H9 (cell line): ENCODE data around the gene TAF1. TPM values are rescaled to one million over a fixed set of nuclear protein-coding genes. Genes with fewer than 3 reads are reported as not detected.

Experiments used
- DNase-seq: peaks from one replicate; pipeline ENCODE4 v3.0.0-alpha.2; 2017
- H2AFZ ChIP-seq: one replicate; pipeline ENCODE4 v1.6.1; 2013; ENCODE audit warnings: mild to moderate bottlenecking, low read length, control low read depth, moderate library complexity
- H2AK5ac ChIP-seq: 2 replicates; pipeline ENCODE4 v1.6.1; 2013; ENCODE audit warnings: low read length, control low read depth, mixed read lengths; ENCODE audit not compliant: insufficient read length
- H2BK120ac ChIP-seq: one replicate; pipeline ENCODE4 v1.6.1; 2013; ENCODE audit warnings: low read depth, mild to moderate bottlenecking, low read length, control low read depth, inconsistent platforms; ENCODE audit not compliant: poor library complexity, severe bottlenecking
- H2BK12ac ChIP-seq: 2 replicates; pipeline ENCODE4 v1.6.1; 2013; ENCODE audit warnings: low read length, control low read depth, mixed read lengths, low read depth; ENCODE audit not compliant: insufficient read length
- H2BK15ac ChIP-seq: 2 replicates; pipeline ENCODE4 v1.6.1; 2013; ENCODE audit warnings: low read depth, low read length, control low read depth
- H2BK20ac ChIP-seq: one replicate; pipeline ENCODE4 v1.6.1; 2013; ENCODE audit warnings: low read depth, mild to moderate bottlenecking, low read length, control low read depth, inconsistent platforms; ENCODE audit not compliant: poor library complexity, severe bottlenecking
- H2BK5ac ChIP-seq: 2 replicates; pipeline ENCODE4 v1.6.1; 2013; ENCODE audit warnings: low read length, control low read depth, mixed read lengths; ENCODE audit not compliant: insufficient read length
- H3K14ac ChIP-seq: 2 replicates; pipeline ENCODE4 v1.6.1; 2013; ENCODE audit warnings: low read length, control low read depth; ENCODE audit not compliant: insufficient read depth
- H3K18ac ChIP-seq: 2 replicates; pipeline ENCODE4 v1.6.1; 2013; ENCODE audit warnings: low read depth, mild to moderate bottlenecking, mixed read lengths, low read length, control low read depth; ENCODE audit not compliant: insufficient read length
- H3K23ac ChIP-seq: 2 replicates; pipeline ENCODE4 v1.6.1; 2013; ENCODE audit warnings: low read length, control low read depth, mixed read lengths, low read depth; ENCODE audit not compliant: insufficient read length
- H3K23me2 ChIP-seq: 2 replicates; pipeline ENCODE4 v1.6.1; 2013; ENCODE audit warnings: low read depth, mild to moderate bottlenecking, mixed read lengths, low read length, control low read depth; ENCODE audit not compliant: insufficient read length, poor library complexity, severe bottlenecking
- H3K27ac ChIP-seq: 2 replicates; pipeline ENCODE4 v1.5.1; 2013; ENCODE audit warnings: low read length, control low read depth, mixed read lengths, low read depth; ENCODE audit not compliant: insufficient read length
- H3K27me3 ChIP-seq: 2 replicates; pipeline ENCODE4 v1.6.1; 2013; ENCODE audit warnings: low read length, control low read depth, inconsistent platforms; ENCODE audit not compliant: insufficient read depth
- H3K4ac ChIP-seq: 2 replicates; pipeline ENCODE4 v1.6.1; 2013; ENCODE audit warnings: low read depth, mild to moderate bottlenecking, control low read depth, inconsistent platforms, low read length, moderate library complexity
- H3K4me1 ChIP-seq: 2 replicates; pipeline ENCODE4 v1.6.1; 2013; ENCODE audit warnings: low read length, control low read depth, inconsistent platforms; ENCODE audit not compliant: insufficient read depth
- H3K4me2 ChIP-seq: 2 replicates; pipeline ENCODE4 v1.6.1; 2013; ENCODE audit warnings: low read length, control low read depth, mixed read lengths; ENCODE audit not compliant: insufficient read length, insufficient read depth
- H3K56ac ChIP-seq: 2 replicates; pipeline ENCODE4 v1.6.1; 2013; ENCODE audit warnings: low read depth, mild to moderate bottlenecking, mixed read lengths, low read length, control low read depth; ENCODE audit not compliant: insufficient read length
- H3K79me1 ChIP-seq: 2 replicates; pipeline ENCODE4 v1.6.1; 2013; ENCODE audit warnings: low read depth, mild to moderate bottlenecking, moderate library complexity, low read length, control low read depth, inconsistent platforms; ENCODE audit not compliant: insufficient read depth, poor library complexity, severe bottlenecking
- H3K79me2 ChIP-seq: 2 replicates; pipeline ENCODE4 v1.6.1; 2013; ENCODE audit warnings: low read length, control low read depth, inconsistent platforms; ENCODE audit not compliant: insufficient read depth
- H3K9ac ChIP-seq: 2 replicates; pipeline ENCODE4 v1.6.1; 2013; ENCODE audit warnings: low read length, control low read depth, mixed read lengths; ENCODE audit not compliant: insufficient read length; ENCODE audit errors: extremely low read depth
- H3K9me3 ChIP-seq: one replicate; pipeline ENCODE4 v1.6.1; 2013; ENCODE audit warnings: low read depth, low read length, inconsistent platforms; ENCODE audit not compliant: control insufficient read depth
- H3T11ph ChIP-seq: one replicate; pipeline ENCODE4 v1.6.1; 2013; ENCODE audit warnings: mild to moderate bottlenecking, low read length, control low read depth, inconsistent platforms
- H4K20me1 ChIP-seq: one replicate; pipeline ENCODE4 v1.6.1; 2013; ENCODE audit not compliant: control insufficient read depth, insufficient read length, insufficient read depth
- H4K5ac ChIP-seq: 2 replicates; pipeline ENCODE4 v1.6.1; 2013; ENCODE audit warnings: low read depth, mild to moderate bottlenecking, mixed read lengths, low read length, control low read depth; ENCODE audit not compliant: insufficient read length
- H4K8ac ChIP-seq: replicated peaks from 2 replicates; pipeline ENCODE4 v1.6.1; 2013; ENCODE audit warnings: low read length, control low read depth, mixed read lengths, low read depth; ENCODE audit not compliant: insufficient read length
- H4K91ac ChIP-seq: 2 replicates; pipeline ENCODE4 v1.6.1; 2013; ENCODE audit warnings: low read depth, mild to moderate bottlenecking, moderate library complexity, mixed read lengths, low read length, control low read depth; ENCODE audit not compliant: insufficient read length
- H3K27ac Mint-ChIP-seq, 3 experiments: 2 replicates in 2 of 3; 3 replicates in 1 of 3; pipeline ENCODE4 v1.8.0; 2020 to 2021; ENCODE audit warnings: mixed read lengths in 3 of 3, mild to moderate bottlenecking in 1 of 3, moderate library complexity in 1 of 3
- H3K27me3 Mint-ChIP-seq: 2 replicates; pipeline ENCODE4 v1.8.0; 2021; ENCODE audit warnings: low read depth, mild to moderate bottlenecking, moderate library complexity, mixed read lengths
- H3K36me3 Mint-ChIP-seq, 3 experiments: 2 replicates in 2 of 3; 3 replicates in 1 of 3; pipeline ENCODE4 v1.8.0; 2020 to 2021; ENCODE audit warnings: low read depth in 3 of 3, mixed read lengths in 3 of 3; ENCODE audit not compliant: insufficient read depth in 1 of 3
- H3K4me1 Mint-ChIP-seq, 2 experiments: 2 replicates each; pipeline ENCODE4 v1.8.0; 2020; ENCODE audit warnings: mixed read lengths in 2 of 2
- H3K4me3 Mint-ChIP-seq, 2 experiments: 2 replicates in 1 of 2; 3 replicates in 1 of 2; pipeline ENCODE4 v1.8.0; 2020 to 2021; ENCODE audit warnings: mild to moderate bottlenecking in 2 of 2, mixed read lengths in 2 of 2, moderate library complexity in 1 of 2
- H3K9me3 Mint-ChIP-seq, 2 experiments: 2 replicates in 1 of 2; 3 replicates in 1 of 2; pipeline ENCODE4 v1.8.0; 2020; ENCODE audit warnings: mild to moderate bottlenecking in 2 of 2, mixed read lengths in 2 of 2, moderate library complexity in 1 of 2
- WGBS: extraction: QIAGEN DNeasy Blood & Tissue Kit; methylation state at CpG from one replicate; pipeline ENCODE4 v1.1.7; 2013; ENCODE audit warnings: missing lambda C conversion rate, low lambda C conversion rate, mixed read lengths; ENCODE audit not compliant: insufficient read length; ENCODE audit errors: extremely low coverage; 5-methylcytosine and 5-hydroxymethylcytosine counted together
- total RNA-seq: library from RNA; stranded (reverse); gene quantifications from 2 replicates; pipeline ENCODE4 v1.2.1, GENCODE V29; 2021
- TF ChIP-seq, protein P1 (sequence below): fragments of 200-600 bp; sonication (generic); conservative IDR thresholded peaks from 3 replicates; pipeline ENCODE4 v1.8.0; 2021; ENCODE audit warnings: antibody characterized with exemption, mild to moderate bottlenecking

Gene TAF1
- total RNA-seq, 1 experiment from 2014 or later = 32.2 TPM

DNA sequence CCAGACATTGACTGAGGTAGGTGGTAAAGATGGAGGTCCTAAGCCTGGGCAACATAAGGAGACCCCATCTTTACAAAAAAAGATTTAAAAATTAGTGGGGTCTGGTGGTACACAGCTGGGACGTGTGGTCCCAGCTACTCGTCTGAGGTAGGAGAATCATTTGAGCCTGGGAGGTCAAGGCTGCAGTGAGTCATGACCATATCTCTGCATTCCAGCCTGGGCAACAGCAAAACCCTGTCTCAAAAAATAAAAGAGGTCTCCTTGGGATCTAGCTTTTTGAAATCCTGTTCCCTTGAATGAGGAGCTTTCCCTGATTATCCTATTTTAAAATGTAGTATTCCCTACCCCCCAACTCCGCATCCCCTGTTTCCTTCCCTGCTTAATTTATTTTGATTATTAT is 88.1 kb downstream of the TAF1 start:
- no peak for DNase-seq
- Histone ChIP-seq H3K4ac (no peak overlapping the region), H4K20me1 (no peaks in the 10 kb centered on the region), H2BK20ac (no peak overlapping the region), H3K14ac (no peak overlapping the region), H3K79me1 (no peaks in the 10 kb centered on the region), H3K79me2 (no peaks in the 10 kb centered on the region), H2BK15ac (no peak overlapping the region), H4K8ac (no peak overlapping the region), H3K4me1 (no peaks in the 10 kb centered on the region), H3K23me2 (no peaks in the 10 kb centered on the region), H4K5ac (no peak overlapping the region), H3K9ac (no peak overlapping the region), H2AK5ac (no peak overlapping the region), H3K23ac (no peak overlapping the region), H2AFZ (no peak overlapping the region), H3K56ac (no peak overlapping the region), H3K27ac (no peak overlapping the region), H2BK5ac (no peak overlapping the region), H3K27me3 (no peaks in the 10 kb centered on the region), H3K9me3 (peaks cover 9% of the 10 kb centered on the region), H4K91ac (no peak overlapping the region), H2BK120ac (no peak overlapping the region), H3T11ph (no peak overlapping the region), H3K18ac (no peak overlapping the region), H2BK12ac (no peak overlapping the region), H3K4me2 (no peak overlapping the region)
- H3K9me3 Mint-ChIP-seq = peaks cover 62 to 70% of the 10 kb centered on the region in 2 experiments
- H3K27ac Mint-ChIP-seq = no peak overlapping the region
- H3K4me1 Mint-ChIP-seq = peaks cover 5 to 6% of the 10 kb centered on the region in 2 experiments
- no CpG with 5 or more reads among the region's 3 CpGs for WGBS
- no peaks in the 10 kb centered on the region for H3K27me3 Mint-ChIP-seq
- TF ChIP-seq, protein P1, sequence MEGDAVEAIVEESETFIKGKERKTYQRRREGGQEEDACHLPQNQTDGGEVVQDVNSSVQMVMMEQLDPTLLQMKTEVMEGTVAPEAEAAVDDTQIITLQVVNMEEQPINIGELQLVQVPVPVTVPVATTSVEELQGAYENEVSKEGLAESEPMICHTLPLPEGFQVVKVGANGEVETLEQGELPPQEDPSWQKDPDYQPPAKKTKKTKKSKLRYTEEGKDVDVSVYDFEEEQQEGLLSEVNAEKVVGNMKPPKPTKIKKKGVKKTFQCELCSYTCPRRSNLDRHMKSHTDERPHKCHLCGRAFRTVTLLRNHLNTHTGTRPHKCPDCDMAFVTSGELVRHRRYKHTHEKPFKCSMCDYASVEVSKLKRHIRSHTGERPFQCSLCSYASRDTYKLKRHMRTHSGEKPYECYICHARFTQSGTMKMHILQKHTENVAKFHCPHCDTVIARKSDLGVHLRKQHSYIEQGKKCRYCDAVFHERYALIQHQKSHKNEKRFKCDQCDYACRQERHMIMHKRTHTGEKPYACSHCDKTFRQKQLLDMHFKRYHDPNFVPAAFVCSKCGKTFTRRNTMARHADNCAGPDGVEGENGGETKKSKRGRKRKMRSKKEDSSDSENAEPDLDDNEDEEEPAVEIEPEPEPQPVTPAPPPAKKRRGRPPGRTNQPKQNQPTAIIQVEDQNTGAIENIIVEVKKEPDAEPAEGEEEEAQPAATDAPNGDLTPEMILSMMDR = no peak
- peaks cover 36 to 80% (median 68%) of the 10 kb centered on the region in 3 experiments for H3K36me3 Mint-ChIP-seq
- no peak overlapping the region for H3K4me3 Mint-ChIP-seq
